ENCODE measurements around the gene PLA2G4F.

Gene PLA2G4F

DNA sequence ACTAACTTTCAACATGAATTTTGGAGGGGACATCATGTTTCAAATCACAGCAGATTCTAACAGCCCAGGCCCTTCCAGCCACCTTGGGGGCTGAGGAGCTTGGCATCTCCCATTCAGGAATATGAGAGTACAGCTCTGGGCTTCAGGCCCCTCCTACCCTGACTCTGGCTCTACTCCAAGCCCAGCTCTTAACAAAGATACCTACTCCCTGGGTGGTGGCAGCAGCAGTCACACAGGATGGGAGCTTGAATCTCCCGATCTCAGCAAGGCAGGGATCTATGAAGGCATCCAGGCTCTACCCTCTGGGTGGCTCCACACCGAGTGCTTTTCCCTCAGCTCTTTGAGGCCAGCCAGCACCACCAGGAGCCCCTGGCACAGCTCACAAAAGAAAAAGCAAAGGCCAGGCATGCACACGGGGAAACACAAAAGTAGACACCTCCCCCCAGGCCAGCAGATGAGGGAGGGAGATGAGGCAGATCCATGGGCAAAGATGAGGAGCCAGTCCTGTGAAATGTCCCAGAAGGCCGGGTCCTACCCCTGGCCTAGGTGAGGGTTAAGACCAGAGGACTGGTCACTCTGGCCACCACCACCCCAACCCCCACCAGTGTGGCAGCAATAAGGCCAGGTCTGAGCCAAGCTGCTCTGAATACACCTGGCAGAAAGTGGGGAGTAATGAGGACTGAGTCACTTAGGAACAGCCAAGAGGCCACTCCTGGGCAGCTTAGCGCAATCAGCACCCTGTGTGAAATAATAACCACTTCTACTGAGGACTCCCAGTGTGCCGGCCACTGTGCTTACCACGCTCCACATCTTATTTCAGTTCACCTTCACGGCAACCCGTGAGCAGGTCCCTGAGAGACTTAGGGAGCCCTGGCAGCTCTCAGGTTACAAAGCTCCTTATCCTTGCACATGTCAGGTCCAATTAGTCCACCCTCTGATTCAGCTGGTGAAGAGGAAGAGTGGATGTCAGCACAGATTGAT lies 24.3 kb downstream of the PLA2G4F start:
- no peak for DNase-seq (ENCODE audit: low spot score)

DNA sequence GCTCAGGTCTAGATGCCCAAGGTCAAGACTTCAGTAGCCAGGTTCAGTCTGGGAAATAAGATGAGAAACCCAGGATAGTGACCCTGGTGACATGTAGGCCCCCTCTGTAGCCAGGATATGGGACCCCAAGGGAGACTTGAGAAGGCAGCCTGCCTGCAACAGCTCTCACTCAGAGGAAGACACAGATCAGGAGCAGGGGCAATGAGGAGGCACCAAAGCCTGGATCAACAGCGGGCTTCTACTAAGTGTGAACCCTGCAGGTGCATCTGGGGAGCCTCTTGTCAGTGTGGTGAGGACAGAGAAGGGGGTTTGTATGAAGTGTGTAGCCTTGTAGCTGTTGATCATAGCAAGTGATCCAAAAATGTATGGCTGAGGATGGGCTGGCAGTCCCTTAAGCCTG lies 25.4 kb downstream of the PLA2G4F start:
- DNase-seq (ENCODE audit: low spot score) = no peak

DNA sequence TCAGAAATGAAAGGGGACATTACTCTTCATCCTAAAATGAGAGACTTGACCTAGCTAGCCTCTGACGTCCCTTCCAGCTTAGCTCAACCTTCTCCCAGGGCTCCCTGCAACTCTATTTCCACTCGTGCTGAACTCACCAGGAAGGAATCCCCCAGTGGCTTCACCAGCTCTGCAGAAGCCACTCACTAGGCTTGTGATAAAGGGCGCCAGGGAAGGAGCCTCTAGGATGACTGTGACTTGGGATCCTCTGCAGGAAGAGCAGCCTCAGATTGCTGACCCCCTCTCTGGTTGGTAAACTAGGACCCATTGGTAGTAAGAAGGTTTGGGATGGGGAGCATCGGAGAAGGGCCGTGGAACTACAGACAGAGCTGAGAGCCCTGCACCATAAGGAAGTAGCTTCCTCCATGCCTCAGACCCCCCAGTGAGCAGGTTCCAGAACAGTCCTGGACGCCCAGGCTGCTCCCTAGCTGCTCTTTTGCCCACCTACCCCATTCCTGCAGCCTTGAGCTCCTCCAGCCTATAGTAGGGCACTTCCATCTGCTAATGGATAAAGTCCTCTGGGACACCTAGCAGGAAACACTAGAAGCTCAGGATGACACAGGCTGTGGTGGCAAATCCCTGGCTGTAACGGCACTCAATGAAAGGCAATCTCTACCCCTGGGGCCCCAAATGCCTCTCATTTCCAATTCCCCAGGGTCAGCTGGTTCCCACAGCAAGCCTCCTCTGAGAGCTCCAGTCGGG lies 26.0 kb downstream of the PLA2G4F start:
- DNase-seq (ENCODE audit: low spot score) = no peak

DNA sequence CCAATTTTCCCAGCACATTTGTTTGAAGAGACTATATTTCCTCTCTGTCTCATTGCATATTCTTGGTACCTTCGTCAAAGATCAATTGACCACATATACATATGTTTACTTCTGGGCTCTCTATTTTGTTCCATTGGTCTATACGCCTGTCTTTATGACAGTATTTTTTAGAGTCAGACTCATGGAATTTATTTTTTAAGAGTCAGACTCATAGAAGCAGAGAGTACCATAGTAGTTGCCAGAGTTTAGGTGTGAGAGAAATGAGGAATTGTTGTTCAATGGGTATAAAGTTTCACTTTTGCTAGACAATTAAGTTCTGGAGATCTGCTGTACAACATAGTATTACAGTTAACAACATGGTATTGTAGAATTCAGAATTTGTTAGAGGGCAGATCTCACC lies 27.1 kb downstream of the PLA2G4F start:
- no peak for DNase-seq (ENCODE audit: low spot score)

DNA sequence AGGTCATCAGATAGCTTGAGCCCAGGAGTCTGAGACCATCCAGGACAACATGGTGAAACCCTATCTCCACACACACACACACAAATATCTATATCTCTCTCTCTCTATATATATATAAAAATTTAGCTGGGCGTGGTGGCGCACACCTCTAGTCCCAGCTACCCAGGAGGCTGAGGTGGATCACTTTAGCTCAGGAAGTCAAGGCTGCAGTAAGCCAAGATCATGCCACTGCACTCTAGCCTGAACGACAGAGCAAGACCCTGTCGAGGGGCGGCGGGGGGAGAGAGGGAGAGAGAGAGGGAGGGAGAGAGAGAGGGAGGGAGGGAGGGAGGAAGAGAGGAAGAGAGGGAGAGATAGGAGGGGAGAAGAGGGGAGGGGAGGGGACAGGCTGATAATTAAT lies 28.0 kb downstream of the PLA2G4F start:
- DNase-seq (ENCODE audit: low spot score) = no peak

DNA sequence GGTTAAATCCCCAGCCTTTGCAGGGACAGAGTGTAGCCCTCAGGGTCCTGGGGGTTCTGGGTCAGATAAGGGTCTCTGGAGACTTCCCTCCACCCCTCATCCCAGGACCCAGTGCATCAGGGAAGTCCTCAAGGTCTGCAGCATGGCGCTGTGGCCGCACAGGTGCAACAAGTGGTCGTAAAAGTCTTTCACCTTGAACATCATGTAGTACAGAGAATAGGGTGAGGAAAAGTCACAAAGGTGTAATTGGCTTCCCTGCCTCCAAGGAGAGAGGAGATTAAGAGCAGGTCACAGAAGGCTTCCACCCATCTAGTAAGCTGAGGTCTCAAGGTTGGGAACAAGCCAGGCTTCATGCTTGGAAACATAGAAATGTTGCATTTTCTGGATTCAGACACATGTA lies 32.9 kb downstream of the PLA2G4F start:
- DNase-seq (ENCODE audit: low spot score) = no peak

DNA sequence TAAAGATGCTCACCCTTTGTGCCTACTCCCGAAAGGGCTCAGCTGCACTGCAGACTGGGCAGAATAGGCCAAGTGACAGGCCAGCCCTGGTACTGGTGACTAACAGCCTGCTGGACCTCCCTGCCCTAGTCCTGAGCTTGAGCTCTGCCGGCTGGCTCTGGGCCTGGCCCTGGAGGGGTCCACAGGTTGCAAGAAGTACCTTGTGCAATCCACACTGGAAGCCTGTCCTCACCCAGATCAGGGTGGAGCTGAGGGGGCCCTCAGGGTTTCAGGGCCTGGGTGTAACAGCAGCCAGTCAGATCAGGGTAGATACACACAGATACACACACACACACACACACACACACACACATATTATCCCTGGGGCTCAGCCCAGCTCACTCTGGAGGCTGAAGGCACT lies 34.8 kb downstream of the PLA2G4F start:
- no peak for DNase-seq (ENCODE audit: low spot score)

DNA sequence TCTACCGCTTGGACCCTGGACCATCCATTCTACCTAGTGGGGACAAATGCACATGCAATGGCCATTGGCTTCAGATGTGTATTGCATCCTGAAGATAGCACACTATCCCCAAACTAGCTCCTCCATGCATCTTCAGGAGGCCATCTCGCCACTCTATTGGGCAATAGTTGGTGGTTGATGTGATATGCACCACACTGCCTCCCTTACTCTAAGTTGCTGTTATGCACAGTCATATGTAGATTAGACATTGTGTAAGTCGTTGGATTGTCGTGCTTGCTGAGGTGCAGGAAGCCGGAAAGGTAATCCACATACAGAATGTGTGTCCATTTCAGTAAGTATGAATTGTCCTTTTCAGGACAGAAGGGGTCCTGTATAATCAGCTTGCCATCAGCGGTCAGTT lies 35.4 kb downstream of the PLA2G4F start:
- DNase-seq (ENCODE audit: low spot score) = no peak

DNA sequence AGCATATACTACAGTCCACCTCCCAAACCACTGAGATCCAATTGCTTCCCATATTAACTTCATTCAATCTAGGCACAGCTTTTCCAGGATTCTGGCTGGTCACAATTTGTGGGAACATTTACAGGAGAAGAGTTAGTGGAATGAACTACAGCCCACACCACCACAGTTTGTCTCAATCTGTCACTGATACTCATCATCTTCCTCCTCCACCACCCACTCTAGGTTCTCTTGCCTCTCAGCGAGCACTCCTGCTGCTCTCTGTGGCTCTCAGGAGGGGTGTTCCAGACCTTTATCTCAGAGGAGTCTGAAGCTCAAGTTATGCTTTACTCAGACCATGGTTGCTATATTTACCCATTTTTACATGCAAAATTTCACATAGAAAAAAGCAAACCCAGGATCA lies 36.2 kb downstream of the PLA2G4F start:
- no peak for DNase-seq (ENCODE audit: low spot score)

DNA sequence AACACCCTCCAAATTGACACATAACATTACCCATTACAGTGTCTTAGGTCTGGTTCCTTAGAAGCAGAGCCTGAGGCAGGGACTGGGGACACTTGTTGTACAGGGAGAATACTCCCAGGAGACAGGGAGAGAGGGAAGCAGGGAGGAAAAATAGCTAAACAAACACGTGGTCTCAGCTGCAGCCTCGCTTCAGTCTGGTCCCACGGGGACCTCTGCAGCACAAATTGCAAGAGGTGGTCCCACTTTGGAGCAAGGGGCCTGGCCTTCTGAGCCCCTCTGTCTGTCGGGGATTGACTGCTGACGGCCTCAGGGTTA lies 37.0 kb downstream of the PLA2G4F start:
- DNase-seq (ENCODE audit: low spot score) = no peak

DNA sequence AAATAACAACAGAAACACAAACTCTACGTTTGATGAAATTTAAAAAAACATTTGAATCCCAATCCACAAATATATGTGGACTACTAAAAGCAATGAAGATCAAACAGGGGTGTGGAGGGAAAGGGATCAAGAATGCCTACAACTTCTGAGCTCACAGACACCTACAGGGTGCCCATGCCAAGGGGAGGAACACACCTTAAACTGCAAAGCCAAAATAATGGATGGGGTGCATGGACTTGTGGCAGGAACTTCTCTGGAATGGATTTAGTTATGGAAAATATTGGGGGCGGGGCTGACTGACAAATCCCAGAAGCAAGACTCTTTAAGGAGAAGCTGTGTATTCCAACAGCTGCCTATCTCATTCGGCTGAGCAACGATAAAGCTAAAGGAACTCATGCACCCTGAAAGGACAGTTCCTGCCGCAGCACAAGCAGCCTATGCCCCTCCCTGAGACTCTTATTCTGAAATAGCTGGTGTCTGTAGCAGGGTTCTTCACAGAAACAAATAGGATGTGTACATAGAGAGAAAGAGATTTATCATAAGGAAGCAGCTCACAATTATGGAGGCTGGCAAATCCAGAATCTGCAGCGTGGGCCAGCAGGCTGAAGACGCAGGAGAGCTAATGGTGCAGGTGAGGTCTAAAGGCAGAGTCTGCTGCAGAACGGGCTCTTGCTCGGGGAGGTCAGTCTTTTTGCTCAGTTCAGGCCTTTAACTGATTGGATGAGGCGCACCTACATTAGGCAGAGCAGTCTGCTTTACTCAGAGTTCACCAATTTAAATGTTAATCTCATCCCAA lies 37.6 kb downstream of the PLA2G4F start:
- no peak for DNase-seq (ENCODE audit: low spot score)

DNA sequence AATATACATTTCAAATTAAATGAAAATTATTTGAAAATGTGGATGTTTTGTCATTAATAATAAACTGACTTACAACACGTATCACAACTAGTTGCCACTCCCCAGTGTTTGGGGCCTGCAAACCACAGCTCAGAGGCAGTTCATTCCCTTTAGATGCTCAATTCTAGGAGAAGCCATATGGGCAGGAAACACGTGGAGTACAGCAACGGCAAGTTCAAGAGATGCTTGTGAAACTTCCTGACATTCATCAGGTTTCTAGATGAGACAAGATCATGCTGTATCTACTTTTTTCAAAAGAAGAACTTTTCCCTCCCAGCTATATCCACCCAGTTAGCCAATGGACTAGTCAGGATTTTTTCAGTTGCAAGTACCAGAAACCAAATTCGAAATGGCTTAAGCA lies 44.5 kb downstream of the PLA2G4F start:
- no peak for DNase-seq (ENCODE audit: low spot score)

DNA sequence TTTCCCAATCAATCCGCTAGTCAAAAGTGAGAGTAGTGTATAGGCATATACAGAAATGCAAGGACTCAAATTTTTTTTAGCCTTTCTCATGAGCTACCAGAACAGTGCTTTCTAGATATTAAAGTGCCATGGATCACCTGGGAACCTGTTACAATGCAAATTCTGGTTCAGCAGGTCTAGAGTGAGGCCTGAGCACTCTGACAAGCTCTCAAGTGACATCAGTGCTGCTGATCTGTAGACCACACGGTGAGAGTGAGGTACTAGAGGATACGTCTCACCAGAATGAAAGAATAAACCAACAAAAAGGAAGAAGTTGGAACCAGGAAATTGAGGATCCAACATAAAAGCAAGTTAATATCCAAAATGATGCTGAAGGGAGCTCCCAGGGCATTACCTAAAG lies 46.1 kb downstream of the PLA2G4F start:
- DNase-seq (ENCODE audit: low spot score) = no peak

DNA sequence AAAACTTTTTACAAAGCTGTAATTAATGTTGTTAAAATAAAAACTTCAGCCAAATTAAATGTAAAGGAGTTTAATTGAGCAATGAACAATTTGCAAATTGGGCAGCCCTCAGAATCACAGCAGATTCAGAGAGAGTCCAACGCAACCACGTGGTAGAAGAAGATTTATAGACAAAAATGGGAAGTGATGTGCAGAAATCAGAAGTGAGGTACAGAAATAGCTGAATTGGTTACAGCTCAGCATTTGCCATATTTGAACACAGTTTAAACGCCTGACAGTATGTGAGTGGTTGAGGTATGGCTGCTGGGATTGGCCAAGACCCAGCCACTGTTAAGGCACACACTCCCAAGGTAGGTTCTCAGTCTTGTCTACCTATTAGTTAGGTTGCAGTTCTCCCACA lies 47.6 kb downstream of the PLA2G4F start:
- DNase-seq (ENCODE audit: low spot score) = no peak

DNA sequence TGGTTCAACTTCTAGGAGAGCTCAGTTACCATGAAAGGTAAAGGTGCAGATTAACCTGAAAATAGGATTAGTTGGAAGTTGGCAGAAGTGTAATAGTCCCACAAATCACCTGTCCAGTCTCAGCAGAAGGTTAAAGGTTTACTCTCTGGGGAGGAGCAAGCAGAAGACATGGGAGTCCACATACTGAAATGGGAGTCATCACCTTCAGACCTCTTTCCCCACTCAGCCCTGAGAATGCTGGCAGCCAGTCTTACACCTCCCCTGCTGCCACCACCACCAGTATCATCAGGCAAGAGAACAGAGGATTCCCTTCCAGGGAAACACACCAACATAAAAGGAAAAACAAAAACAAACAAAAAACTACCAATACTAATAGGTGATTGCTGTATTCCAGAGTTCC lies 48.2 kb downstream of the PLA2G4F start:
- DNase-seq (ENCODE audit: low spot score) = no peak

DNA sequence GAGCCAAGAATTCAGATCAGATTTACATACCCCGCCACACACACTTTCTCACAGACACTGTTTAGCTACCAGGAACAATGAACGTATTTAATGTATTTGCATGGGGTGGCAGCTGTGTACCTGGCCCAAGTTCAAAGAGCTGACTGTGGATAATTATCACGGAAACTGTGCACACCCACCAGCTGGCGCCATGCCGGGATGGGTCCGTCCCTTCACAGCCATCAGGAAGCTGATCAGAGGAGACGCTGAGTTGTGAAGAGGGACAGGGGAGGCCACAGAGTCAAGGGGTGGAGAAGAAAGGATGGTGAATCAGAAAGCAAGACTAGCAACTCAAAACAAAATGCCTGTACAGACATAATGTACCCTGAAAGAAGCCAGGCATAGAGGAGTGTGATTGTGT lies 49.0 kb downstream of the PLA2G4F start:
- no peak for DNase-seq (ENCODE audit: low spot score)

DNA sequence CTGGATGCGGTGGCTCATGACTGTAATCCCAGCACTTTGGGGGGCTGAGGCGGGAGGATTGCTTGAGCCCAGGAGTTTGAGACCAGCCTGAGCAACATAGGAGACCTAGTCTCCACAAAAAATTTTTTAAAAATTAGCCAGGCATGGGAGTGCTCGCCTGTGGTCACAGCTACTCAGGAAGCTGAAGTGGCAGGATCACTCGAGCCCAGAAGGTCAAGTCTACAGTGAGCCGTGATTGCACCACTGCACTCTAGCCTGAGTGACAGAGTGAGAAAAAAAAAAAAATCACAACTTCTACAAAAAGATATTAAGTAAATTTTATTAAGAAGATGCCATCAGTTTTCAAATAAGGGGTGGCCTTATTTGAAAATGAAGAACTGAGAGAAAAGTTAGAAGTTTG lies 50.1 kb downstream of the PLA2G4F start:
- no peak for DNase-seq (ENCODE audit: low spot score)

DNA sequence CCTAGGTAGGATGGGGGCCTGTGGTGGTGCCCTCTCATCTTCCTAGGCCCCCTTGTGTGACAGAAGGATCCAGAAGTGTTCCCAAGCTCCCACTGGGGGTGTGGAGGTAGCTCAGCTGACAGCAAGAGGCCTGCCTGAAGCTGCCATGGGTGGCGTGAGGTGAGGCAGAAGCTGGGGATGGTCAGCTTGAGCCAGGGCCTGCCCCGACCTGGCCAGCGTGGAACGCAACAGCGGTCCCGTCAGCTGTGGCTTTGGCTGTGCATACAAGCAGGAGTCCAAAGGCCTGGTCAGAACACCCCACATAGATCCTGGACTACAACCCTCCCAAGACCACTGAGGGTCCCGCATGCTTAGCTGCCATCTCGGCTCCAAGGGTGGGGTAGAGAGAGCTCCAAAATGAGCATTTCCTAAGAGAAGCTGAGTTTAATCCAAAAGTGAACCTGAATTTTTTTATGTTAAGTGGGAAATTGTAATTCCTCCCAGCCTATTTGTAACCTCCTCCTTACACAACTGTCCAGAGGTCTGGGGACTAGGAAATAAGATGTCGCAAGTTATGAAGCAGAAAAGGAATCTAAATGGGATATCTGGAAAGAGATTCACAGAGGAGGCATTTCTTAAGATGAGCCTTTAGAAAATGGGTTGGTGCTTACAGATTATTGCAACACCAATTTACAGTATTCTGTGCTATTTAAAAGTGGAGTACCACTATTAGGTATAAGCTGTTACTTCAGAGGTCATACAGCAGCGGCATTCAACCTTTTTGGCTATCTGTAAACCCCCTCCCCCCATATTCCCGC lies 52.1 kb downstream of the PLA2G4F start:
- DNase-seq (ENCODE audit: low spot score) = no peak

DNA sequence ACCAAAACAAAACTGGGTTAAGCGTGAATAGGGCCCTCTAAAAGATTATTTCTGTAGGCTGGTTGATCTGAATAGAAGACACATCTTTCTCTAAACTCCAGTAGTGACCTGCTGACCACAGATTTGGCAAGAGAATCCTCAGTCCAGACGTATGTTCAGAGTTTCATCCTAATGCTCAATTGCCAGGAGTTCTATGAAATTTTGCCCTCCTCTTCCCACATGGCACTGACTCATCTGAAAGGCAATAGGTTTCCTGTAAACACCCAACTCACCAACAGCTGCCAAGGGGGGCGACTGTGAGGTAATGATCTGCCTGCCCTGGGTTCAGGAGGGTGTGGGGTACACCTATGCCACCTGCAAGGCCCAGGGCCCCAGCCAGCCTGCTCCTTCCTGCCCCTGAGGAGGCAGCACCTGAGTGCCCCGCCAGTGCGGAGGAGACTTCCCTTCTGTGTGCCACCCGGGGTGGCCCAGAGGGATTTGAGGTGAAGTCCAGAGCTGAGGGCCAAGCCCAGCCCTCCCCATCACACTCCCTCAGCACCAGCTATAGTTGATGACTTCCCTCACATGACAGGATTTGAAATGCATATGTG lies 53.7 kb downstream of the PLA2G4F start:
- DNase-seq (ENCODE audit: low spot score) = no peak

DNA sequence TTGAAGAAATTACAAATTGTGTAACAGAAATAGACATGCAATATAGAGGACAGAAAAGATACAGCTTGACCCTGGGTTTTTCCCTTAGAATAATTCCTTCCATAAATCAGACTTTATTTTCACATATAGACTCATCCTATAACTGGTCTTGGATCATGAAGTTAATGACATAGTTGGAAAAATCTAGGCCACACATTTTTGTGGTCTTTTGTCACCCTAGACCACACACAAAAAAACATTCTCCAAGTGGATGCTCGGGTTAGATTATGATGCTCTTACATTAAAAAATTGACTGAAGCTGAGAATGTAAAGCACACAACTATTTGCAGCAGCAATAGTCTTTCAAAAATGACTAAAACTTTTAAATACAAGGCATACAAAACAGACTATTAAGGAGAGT lies 54.6 kb downstream of the PLA2G4F start:
- DNase-seq (ENCODE audit: low spot score) = no peak

DNA sequence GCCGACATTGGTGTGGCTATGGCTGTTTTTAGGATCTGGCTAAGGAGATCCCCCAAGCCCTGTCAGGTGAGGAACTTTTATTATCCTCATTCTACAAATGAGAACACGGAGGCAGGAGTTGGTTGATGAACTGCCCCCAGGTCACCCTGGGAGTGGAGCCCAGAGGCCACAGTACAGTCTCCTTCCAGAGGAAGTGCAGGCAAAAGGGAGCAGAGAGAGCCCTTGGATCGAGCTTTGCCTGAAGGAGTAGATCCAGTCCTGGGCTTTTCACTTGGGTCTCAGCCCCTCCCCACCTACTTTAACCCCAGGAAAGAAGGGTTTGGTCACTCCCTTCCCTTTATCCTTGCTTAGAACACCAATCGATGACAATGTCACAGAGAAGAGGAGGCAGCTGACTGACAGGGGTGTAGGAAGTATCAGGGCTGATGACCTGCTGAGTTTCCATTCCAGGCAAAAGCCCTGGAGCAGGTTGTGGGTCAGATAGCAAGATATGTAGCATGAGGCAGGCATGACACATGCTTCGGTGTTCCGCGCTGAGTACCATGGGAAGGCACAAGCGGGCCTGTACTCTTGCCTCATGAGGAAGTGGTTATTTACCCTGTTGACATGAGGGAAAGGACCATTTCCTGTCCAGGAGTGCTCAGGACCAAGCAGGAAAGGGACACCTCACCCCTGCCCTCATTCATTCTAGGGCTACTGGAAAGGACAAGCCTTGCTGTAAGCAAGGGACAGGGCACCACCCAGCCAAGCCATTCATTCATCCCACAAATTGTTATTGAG lies 56.2 kb downstream of the PLA2G4F start:
- no peak for DNase-seq (ENCODE audit: low spot score)

Measured in ecto neural progenitor cell (in vitro differentiated cells).